Muscle of arm (tissue), 12 donors: ENCODE results near the gene SLC16A8. TPM values are rescaled to one million over a fixed set of nuclear protein-coding genes. Genes with fewer than 3 reads are reported as not detected.
A peak's percentile ranks its signal among the peaks of the same experiment; 100 is the strongest.
"Not testable (repeated sequence)": the region's sequence is repeated elsewhere in the genome, so short reads cannot be mapped to it uniquely, and the experiment has no call there.

Experiments
- DNase-seq: peaks from one replicate; pipeline ENCODE4 v3.0.0-alpha.2; 2013
- polyA plus RNA-seq, 12 donors: library from polyadenylated mRNA; unstranded; fragments of 120-200 nt; gene quantifications; one replicate each; pipeline ENCODE4 v1.2.1, GENCODE V29; 2013; ENCODE audit not compliant: insufficient read length in 12 of 12

Gene SLC16A8
- polyA plus RNA-seq, 12 donors = 1.0 to 2.6 (median 1.8) TPM; not detected in 2

- DNase-seq = no peak
These were observed 34.0 kb downstream of the SLC16A8 start for GRCh38 chr22:38049812-38050619.

- no peak for DNase-seq
These were observed 37.8 kb downstream of the SLC16A8 start for GRCh38 chr22:38046070-38046748.

GRCh38 chr22:38043151-38044039, 40.6 kb downstream of the SLC16A8 start:
- DNase-seq = no peak

GRCh38 chr22:38042488-38042790, 41.5 kb downstream of the SLC16A8 start:
- DNase-seq = no peak

- DNase-seq = no peak
These were observed 42.1 kb downstream of the SLC16A8 start for GRCh38 chr22:38041760-38042487.

- DNase-seq = no peak
These were observed 42.8 kb downstream of the SLC16A8 start for GRCh38 chr22:38040953-38041759.

GRCh38 chr22:38038890-38039812, 44.8 kb downstream of the SLC16A8 start:
- DNase-seq = no peak

GRCh38 chr22:38038426-38038825, 45.6 kb downstream of the SLC16A8 start:
- DNase-seq = no peak

GRCh38 chr22:38037367-38038150, 46.4 kb downstream of the SLC16A8 start:
- DNase-seq = not testable (repeated sequence)

- no peak for DNase-seq
These were observed 47.5 kb downstream of the SLC16A8 start for GRCh38 chr22:38036392-38037062.

- DNase-seq = no peak
These were observed 48.5 kb downstream of the SLC16A8 start for GRCh38 chr22:38035530-38035885.

GRCh38 chr22:38034884-38035529, 49.0 kb downstream of the SLC16A8 start:
- no peak for DNase-seq

GRCh38 chr22:38034278-38034882, 49.6 kb downstream of the SLC16A8 start:
- DNase-seq = peak; percentile 76

- no peak for DNase-seq
These were observed 50.3 kb downstream of the SLC16A8 start for GRCh38 chr22:38033522-38034277.

GRCh38 chr22:38032681-38033521, 51.1 kb downstream of the SLC16A8 start:
- DNase-seq = no peak

GRCh38 chr22:38031491-38031890, 52.5 kb downstream of the SLC16A8 start:
- no peak for DNase-seq
